Activated CD8-positive, alpha-beta T cell treated with anti-CD3 and anti-CD28 coated beads, Interleukin-2, amount 10 ng/mL, durations not matched to agents 7 days and 5 days (primary cell): ENCODE measurements around the gene INTS7. TPM values are rescaled to one million over a fixed set of nuclear protein-coding genes. Genes with fewer than 3 reads are reported as not detected.

Experiments
- ATAC-seq: fragments of 150-1000 bp; cut with Tn5 transposase; one replicate; pipeline ENCODE4 v1.10.0; 2021; ENCODE audit warnings: moderate library complexity
- CTCF ChIA-PET: fragments of 350-600 bp; sonication (Branson Sonifier 250); formaldehyde crosslinking; loops from one replicate; lab custom pipeline; 2021; ENCODE audit warnings: antibody characterized with exemption; lab: Charles Lee
- POLR2A ChIA-PET: fragments of 350-600 bp; sonication (Branson Sonifier 250); formaldehyde crosslinking; loops from one replicate; lab custom pipeline; 2021; ENCODE audit warnings: antibody characterized with exemption; lab: Charles Lee
- DNase-seq: peaks from one replicate; pipeline ENCODE4 v3.0.0-alpha.2; 2020
- H3K27ac Mint-ChIP-seq: one replicate; pipeline ENCODE4 v1.8.0; 2021; ENCODE audit warnings: mild to moderate bottlenecking, mixed read lengths
- H3K27me3 Mint-ChIP-seq: one replicate; pipeline ENCODE4 v1.8.0; 2021; ENCODE audit warnings: low read depth, mixed read lengths
- H3K36me3 Mint-ChIP-seq: one replicate; pipeline ENCODE4 v1.8.0; 2021; ENCODE audit warnings: low read depth, mixed read lengths
- H3K4me1 Mint-ChIP-seq: one replicate; pipeline ENCODE4 v1.8.0; 2021; ENCODE audit warnings: low read depth, mixed read lengths
- H3K4me3 Mint-ChIP-seq: one replicate; pipeline ENCODE4 v1.8.0; 2021; ENCODE audit warnings: mild to moderate bottlenecking, mixed read lengths
- H3K9me3 Mint-ChIP-seq: one replicate; pipeline ENCODE4 v1.8.0; 2022; ENCODE audit warnings: mixed read lengths; ENCODE audit not compliant: insufficient read depth
- microRNA-seq: library from miRNA; unstranded; fragments of <30 nt; microRNA quantifications from one replicate; pipeline ENCODE4 v1.2.0, GENCODE V29; 2022
- total RNA-seq, 2 experiments: library from RNA; stranded (reverse); gene quantifications; one replicate each; pipeline ENCODE4 v1.2.3, GENCODE V29; 2021

INTS7 gene
- total RNA-seq, 2 experiments from 2014 or later: 31.8 to 32.1 TPM

DNA sequence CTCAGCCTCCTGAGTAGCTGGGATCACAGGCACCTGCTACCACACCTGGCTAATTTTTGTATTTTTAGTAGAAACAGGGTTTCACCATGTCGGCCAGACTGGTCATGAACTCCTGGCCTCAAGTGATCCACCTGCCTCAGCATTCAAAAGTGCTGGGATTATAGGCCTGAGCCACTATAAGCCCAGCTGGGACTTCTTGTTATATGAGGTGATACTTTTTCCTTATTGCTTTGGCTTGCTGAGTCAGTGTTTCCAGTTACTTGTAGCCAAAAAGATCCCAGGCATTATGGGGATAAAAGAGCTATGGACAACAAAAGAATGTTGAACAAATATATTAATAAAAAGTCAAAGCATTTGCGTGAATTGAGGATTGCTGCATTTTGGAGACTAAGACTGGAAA is 134.9 kb downstream of the INTS7 start:
- H3K4me1 Mint-ChIP-seq: no peaks in the 10 kb centered on the region
- no peak overlapping the region for H3K27ac Mint-ChIP-seq
- ATAC-seq (no peak), DNase-seq (no peak)
- ChIA-PET CTCF (interaction anchor here (1.3 kb wide), 1 partner anchor 202 kb away, joined by 3 read pairs; no protein-coding TSS in a partner anchor), POLR2A (no interaction called here)
- peaks cover 3% of the 10 kb centered on the region for H3K9me3 Mint-ChIP-seq
- peaks cover 2% of the 10 kb centered on the region for H3K27me3 Mint-ChIP-seq
- H3K36me3 Mint-ChIP-seq: peaks cover 2% of the 10 kb centered on the region
- no peak overlapping the region for H3K4me3 Mint-ChIP-seq

DNA sequence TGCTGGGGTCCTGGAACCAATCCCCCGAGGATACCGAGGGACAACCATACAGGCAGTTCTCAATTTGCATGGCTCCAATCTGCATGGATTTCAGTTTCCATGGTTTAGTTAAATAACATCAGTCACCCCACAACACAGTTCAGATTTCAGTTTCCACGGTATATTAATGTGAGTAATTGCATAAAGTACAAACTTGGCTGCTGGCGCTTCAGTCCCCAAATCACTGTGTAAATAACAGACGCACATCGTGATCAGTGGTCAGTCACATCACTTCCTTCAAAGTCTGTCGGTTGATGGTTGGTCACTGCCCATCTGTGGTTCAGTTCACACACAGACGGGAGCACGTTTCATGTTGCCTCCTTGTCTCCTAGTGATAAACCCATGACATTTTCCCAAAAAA is 138.4 kb downstream of the INTS7 start:
- no peak overlapping the region for H3K4me3 Mint-ChIP-seq
- DNase-seq: no peak
- no peak overlapping the region for H3K27ac Mint-ChIP-seq
- ChIA-PET CTCF (no interaction called here), POLR2A (no interaction called here)
- no peak for ATAC-seq
- H3K9me3 Mint-ChIP-seq: no peaks in the 10 kb centered on the region
- peaks cover 5% of the 10 kb centered on the region for H3K27me3 Mint-ChIP-seq
- no peaks in the 10 kb centered on the region for H3K36me3 Mint-ChIP-seq
- H3K4me1 Mint-ChIP-seq: no peaks in the 10 kb centered on the region

DNA sequence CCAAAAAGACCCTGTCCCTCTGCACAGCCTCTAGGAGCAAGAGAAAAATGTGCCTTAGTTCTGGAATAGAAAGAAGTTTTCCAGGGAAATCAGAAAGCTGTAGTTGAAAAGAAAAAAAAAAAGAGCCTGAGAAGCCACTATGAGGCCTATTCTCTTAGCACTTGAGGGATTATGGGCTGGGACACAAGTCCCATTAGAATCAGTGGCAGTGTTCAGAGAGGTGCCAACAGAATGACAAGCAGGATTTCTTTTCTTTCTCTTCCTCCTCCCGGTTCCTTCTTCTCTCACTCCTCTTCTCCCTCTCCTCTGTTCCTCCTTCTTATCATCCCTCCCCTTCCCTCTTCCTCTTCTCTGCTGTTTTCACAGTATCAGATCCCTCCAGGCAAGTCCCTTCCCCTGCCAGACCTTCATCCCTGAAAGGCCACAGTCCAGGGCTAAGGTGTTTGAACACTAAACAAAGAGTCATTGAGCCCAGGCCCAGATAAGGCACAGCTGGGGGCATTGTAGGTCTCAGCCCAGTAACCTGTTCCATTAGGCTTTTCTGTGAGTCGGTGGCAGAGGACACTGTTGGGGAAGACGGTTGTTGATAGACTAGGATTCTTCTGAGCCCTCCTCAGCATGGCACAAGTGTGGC is 140.1 kb downstream of the INTS7 start:
- POLR2A ChIA-PET: no interaction called here
- DNase-seq (no peak), ATAC-seq (no peak)
- H3K36me3 Mint-ChIP-seq: no peaks in the 10 kb centered on the region
- H3K4me1 Mint-ChIP-seq: peaks cover 1% of the 10 kb centered on the region
- no peaks in the 10 kb centered on the region for H3K9me3 Mint-ChIP-seq
- H3K27me3 Mint-ChIP-seq: peaks cover 5% of the 10 kb centered on the region
- H3K4me3 Mint-ChIP-seq: no peak overlapping the region
- CTCF ChIA-PET: interaction anchor here (1.1 kb wide), 1 partner anchor 214 kb away, joined by 5 read pairs; no protein-coding TSS in a partner anchor
- no peak overlapping the region for H3K27ac Mint-ChIP-seq

DNA sequence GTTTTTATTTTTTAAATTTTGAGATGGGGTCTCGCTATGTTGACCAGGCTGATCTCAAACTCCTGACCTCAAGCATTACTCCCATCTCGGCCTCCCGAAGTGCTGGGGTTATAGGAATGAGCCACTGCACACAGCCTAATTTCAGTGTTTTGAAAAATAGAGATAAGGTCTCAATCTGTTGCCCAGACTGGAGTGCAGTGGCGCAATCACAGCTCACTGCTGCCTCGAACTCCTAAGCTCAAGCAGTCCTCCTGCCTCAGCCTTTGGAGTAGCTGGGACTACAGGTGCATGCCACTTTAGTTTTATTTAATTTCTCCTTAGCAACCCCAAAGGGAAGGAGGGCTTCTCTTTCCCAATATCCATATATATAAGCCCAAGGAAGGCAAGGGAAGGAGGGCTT is 141.0 kb downstream of the INTS7 start:
- CTCF ChIA-PET: interaction anchor here (1.8 kb wide), 1 partner anchor 196 kb away, joined by 5 read pairs; no protein-coding TSS in a partner anchor
- DNase-seq: no peak
- POLR2A ChIA-PET: no interaction called here
- H3K9me3 Mint-ChIP-seq: no peaks in the 10 kb centered on the region
- H3K4me1 Mint-ChIP-seq: peaks cover 2% of the 10 kb centered on the region
- no peaks in the 10 kb centered on the region for H3K36me3 Mint-ChIP-seq
- no peak overlapping the region for H3K27ac Mint-ChIP-seq
- peaks cover 3% of the 10 kb centered on the region for H3K27me3 Mint-ChIP-seq
- H3K4me3 Mint-ChIP-seq: no peak overlapping the region
- ATAC-seq: no peak

DNA sequence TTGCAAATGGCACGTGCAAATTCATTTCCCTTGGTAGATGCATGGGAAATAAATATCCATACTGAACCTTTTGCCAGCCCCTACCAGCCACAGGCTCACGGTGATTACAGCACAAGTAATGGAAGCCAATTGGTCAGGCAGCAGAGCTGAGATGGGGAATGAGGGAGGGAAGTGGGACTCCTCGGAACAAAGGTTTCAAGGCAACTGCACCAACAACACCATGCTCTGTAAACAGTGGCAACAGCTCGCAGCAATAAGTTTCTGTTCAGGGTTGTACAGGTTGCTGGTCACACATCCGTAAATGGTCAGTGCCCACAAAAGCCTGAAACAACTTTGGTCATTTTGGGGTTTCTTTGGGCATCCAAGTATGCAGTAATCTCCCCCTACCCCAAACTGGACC is 142.1 kb downstream of the INTS7 start:
- H3K9me3 Mint-ChIP-seq: peaks cover 4% of the 10 kb centered on the region
- H3K27ac Mint-ChIP-seq: no peak overlapping the region
- H3K4me1 Mint-ChIP-seq: peaks cover 3% of the 10 kb centered on the region
- DNase-seq: no peak
- peaks cover 3% of the 10 kb centered on the region for H3K27me3 Mint-ChIP-seq
- no peaks in the 10 kb centered on the region for H3K36me3 Mint-ChIP-seq
- POLR2A ChIA-PET: no interaction called here
- no peak overlapping the region for H3K4me3 Mint-ChIP-seq
- CTCF ChIA-PET: interaction anchor here (0.6 to 1.8 kb wide), 2 partner anchors 194 to 195 kb away, joined by 3 to 5 read pairs; no protein-coding TSS in a partner anchor
- no peak for ATAC-seq

DNA sequence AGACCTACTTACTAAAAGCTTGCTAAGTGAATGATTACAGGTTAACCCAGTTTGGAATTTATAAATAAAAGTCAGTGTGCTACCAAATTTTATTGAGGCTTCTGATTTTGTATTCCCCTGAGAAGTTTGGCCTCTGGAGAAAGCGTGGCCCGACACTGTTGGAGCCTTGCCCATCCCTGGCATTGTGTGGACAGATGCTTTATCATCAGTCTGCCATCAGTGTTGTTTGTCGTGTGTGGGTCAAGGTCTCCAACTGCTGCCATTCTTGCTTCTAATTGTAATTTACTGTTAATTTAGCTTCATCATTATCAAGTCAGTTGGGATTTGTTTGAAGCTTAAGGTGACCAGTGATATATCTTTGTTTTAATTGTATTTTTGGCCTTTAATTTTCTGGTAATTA is 142.8 kb downstream of the INTS7 start:
- Mint-ChIP-seq H3K27me3 (peaks cover 3% of the 10 kb centered on the region), H3K27ac (no peak overlapping the region), H3K36me3 (no peaks in the 10 kb centered on the region), H3K4me1 (peaks cover 9% of the 10 kb centered on the region), H3K4me3 (no peak overlapping the region), H3K9me3 (peaks cover 4% of the 10 kb centered on the region)
- ChIA-PET POLR2A (no interaction called here), CTCF (interaction anchor here (1.9 kb wide), 1 partner anchor 212 kb away, joined by 7 read pairs; no protein-coding TSS in a partner anchor)
- DNase-seq: no peak
- no peak for ATAC-seq

DNA sequence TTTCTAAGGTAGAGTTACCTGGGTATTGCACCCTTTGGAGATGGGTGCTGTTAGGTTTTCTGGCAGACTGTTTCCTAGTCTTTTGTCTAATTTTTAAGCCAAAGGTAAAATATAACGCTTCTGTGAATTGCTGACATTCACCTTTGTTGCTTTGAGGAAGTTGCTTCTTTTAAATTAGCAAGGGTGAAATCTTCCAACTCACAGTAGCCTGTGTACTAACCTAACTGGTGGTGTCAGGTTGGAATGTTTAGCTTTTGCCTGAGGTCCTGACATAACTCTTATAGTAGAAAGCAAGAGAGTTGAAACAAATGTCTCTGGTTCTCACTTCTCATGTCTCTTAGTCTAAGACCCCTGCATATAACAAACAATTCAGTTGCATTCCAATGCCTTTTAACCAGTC is 143.6 kb downstream of the INTS7 start:
- ChIA-PET CTCF (interaction anchor here (1.9 kb wide), 1 partner anchor 211 kb away, joined by 7 read pairs; no protein-coding TSS in a partner anchor), POLR2A (no interaction called here)
- Mint-ChIP-seq H3K4me1 (peaks cover 13% of the 10 kb centered on the region), H3K27me3 (peaks cover 3% of the 10 kb centered on the region), H3K36me3 (no peaks in the 10 kb centered on the region), H3K27ac (no peak overlapping the region), H3K9me3 (peaks cover 4% of the 10 kb centered on the region), H3K4me3 (no peak overlapping the region)
- ATAC-seq (no peak), DNase-seq (no peak)

Small RNA genes within 50 kb of the gene (microRNA-seq; reads per million reads assigned to microRNA genes)
- not detected for gene MIR3122

Other genes starting within 250 kb of the INTS7 start
- 10 to 100 TPM; 59.3 to 60.5 TPM for gene LPGAT1, start 204.8 kb downstream of the INTS7 start, total RNA-seq
- 10 to 100 TPM; 74.1 to 77.5 TPM for gene DTL, start 191 bp upstream of the INTS7 start, total RNA-seq
- 10 to 100 TPM; 66.7 to 72.3 TPM for gene PPP2R5A, start 249.9 kb upstream of the INTS7 start, total RNA-seq